H9 (cell line): ENCODE measurements around the gene TDRD1. TPM values are rescaled to one million over a fixed set of nuclear protein-coding genes. Genes with fewer than 3 reads are reported as not detected.

Experiments
- DNase-seq: peaks from one replicate; pipeline ENCODE4 v3.0.0-alpha.2; 2017
- H2AFZ ChIP-seq: one replicate; pipeline ENCODE4 v1.6.1; 2013; ENCODE audit warnings: mild to moderate bottlenecking, low read length, control low read depth, moderate library complexity
- H2AK5ac ChIP-seq: 2 replicates; pipeline ENCODE4 v1.6.1; 2013; ENCODE audit warnings: low read length, control low read depth, mixed read lengths; ENCODE audit not compliant: insufficient read length
- H2BK120ac ChIP-seq: one replicate; pipeline ENCODE4 v1.6.1; 2013; ENCODE audit warnings: low read depth, mild to moderate bottlenecking, low read length, control low read depth, inconsistent platforms; ENCODE audit not compliant: poor library complexity, severe bottlenecking
- H2BK12ac ChIP-seq: 2 replicates; pipeline ENCODE4 v1.6.1; 2013; ENCODE audit warnings: low read length, control low read depth, mixed read lengths, low read depth; ENCODE audit not compliant: insufficient read length
- H2BK15ac ChIP-seq: 2 replicates; pipeline ENCODE4 v1.6.1; 2013; ENCODE audit warnings: low read depth, low read length, control low read depth
- H2BK20ac ChIP-seq: one replicate; pipeline ENCODE4 v1.6.1; 2013; ENCODE audit warnings: low read depth, mild to moderate bottlenecking, low read length, control low read depth, inconsistent platforms; ENCODE audit not compliant: poor library complexity, severe bottlenecking
- H2BK5ac ChIP-seq: 2 replicates; pipeline ENCODE4 v1.6.1; 2013; ENCODE audit warnings: low read length, control low read depth, mixed read lengths; ENCODE audit not compliant: insufficient read length
- H3K14ac ChIP-seq: 2 replicates; pipeline ENCODE4 v1.6.1; 2013; ENCODE audit warnings: low read length, control low read depth; ENCODE audit not compliant: insufficient read depth
- H3K18ac ChIP-seq: 2 replicates; pipeline ENCODE4 v1.6.1; 2013; ENCODE audit warnings: low read depth, mild to moderate bottlenecking, mixed read lengths, low read length, control low read depth; ENCODE audit not compliant: insufficient read length
- H3K23ac ChIP-seq: 2 replicates; pipeline ENCODE4 v1.6.1; 2013; ENCODE audit warnings: low read length, control low read depth, mixed read lengths, low read depth; ENCODE audit not compliant: insufficient read length
- H3K23me2 ChIP-seq: 2 replicates; pipeline ENCODE4 v1.6.1; 2013; ENCODE audit warnings: low read depth, mild to moderate bottlenecking, mixed read lengths, low read length, control low read depth; ENCODE audit not compliant: insufficient read length, poor library complexity, severe bottlenecking
- H3K27ac ChIP-seq: 2 replicates; pipeline ENCODE4 v1.5.1; 2013; ENCODE audit warnings: low read length, control low read depth, mixed read lengths, low read depth; ENCODE audit not compliant: insufficient read length
- H3K27me3 ChIP-seq: 2 replicates; pipeline ENCODE4 v1.6.1; 2013; ENCODE audit warnings: low read length, control low read depth, inconsistent platforms; ENCODE audit not compliant: insufficient read depth
- H3K4ac ChIP-seq: 2 replicates; pipeline ENCODE4 v1.6.1; 2013; ENCODE audit warnings: low read depth, mild to moderate bottlenecking, control low read depth, inconsistent platforms, low read length, moderate library complexity
- H3K4me1 ChIP-seq: 2 replicates; pipeline ENCODE4 v1.6.1; 2013; ENCODE audit warnings: low read length, control low read depth, inconsistent platforms; ENCODE audit not compliant: insufficient read depth
- H3K4me2 ChIP-seq: 2 replicates; pipeline ENCODE4 v1.6.1; 2013; ENCODE audit warnings: low read length, control low read depth, mixed read lengths; ENCODE audit not compliant: insufficient read length, insufficient read depth
- H3K56ac ChIP-seq: 2 replicates; pipeline ENCODE4 v1.6.1; 2013; ENCODE audit warnings: low read depth, mild to moderate bottlenecking, mixed read lengths, low read length, control low read depth; ENCODE audit not compliant: insufficient read length
- H3K79me1 ChIP-seq: 2 replicates; pipeline ENCODE4 v1.6.1; 2013; ENCODE audit warnings: low read depth, mild to moderate bottlenecking, moderate library complexity, low read length, control low read depth, inconsistent platforms; ENCODE audit not compliant: insufficient read depth, poor library complexity, severe bottlenecking
- H3K79me2 ChIP-seq: 2 replicates; pipeline ENCODE4 v1.6.1; 2013; ENCODE audit warnings: low read length, control low read depth, inconsistent platforms; ENCODE audit not compliant: insufficient read depth
- H3K9ac ChIP-seq: 2 replicates; pipeline ENCODE4 v1.6.1; 2013; ENCODE audit warnings: low read length, control low read depth, mixed read lengths; ENCODE audit not compliant: insufficient read length; ENCODE audit errors: extremely low read depth
- H3K9me3 ChIP-seq: one replicate; pipeline ENCODE4 v1.6.1; 2013; ENCODE audit warnings: low read depth, low read length, inconsistent platforms; ENCODE audit not compliant: control insufficient read depth
- H3T11ph ChIP-seq: one replicate; pipeline ENCODE4 v1.6.1; 2013; ENCODE audit warnings: mild to moderate bottlenecking, low read length, control low read depth, inconsistent platforms
- H4K20me1 ChIP-seq: one replicate; pipeline ENCODE4 v1.6.1; 2013; ENCODE audit not compliant: control insufficient read depth, insufficient read length, insufficient read depth
- H4K5ac ChIP-seq: 2 replicates; pipeline ENCODE4 v1.6.1; 2013; ENCODE audit warnings: low read depth, mild to moderate bottlenecking, mixed read lengths, low read length, control low read depth; ENCODE audit not compliant: insufficient read length
- H4K8ac ChIP-seq: replicated peaks from 2 replicates; pipeline ENCODE4 v1.6.1; 2013; ENCODE audit warnings: low read length, control low read depth, mixed read lengths, low read depth; ENCODE audit not compliant: insufficient read length
- H4K91ac ChIP-seq: 2 replicates; pipeline ENCODE4 v1.6.1; 2013; ENCODE audit warnings: low read depth, mild to moderate bottlenecking, moderate library complexity, mixed read lengths, low read length, control low read depth; ENCODE audit not compliant: insufficient read length
- H3K27ac Mint-ChIP-seq, 3 experiments: 2 replicates in 2 of 3; 3 replicates in 1 of 3; pipeline ENCODE4 v1.8.0; 2020 to 2021; ENCODE audit warnings: mixed read lengths in 3 of 3, mild to moderate bottlenecking in 1 of 3, moderate library complexity in 1 of 3
- H3K27me3 Mint-ChIP-seq: 2 replicates; pipeline ENCODE4 v1.8.0; 2021; ENCODE audit warnings: low read depth, mild to moderate bottlenecking, moderate library complexity, mixed read lengths
- H3K36me3 Mint-ChIP-seq, 3 experiments: 2 replicates in 2 of 3; 3 replicates in 1 of 3; pipeline ENCODE4 v1.8.0; 2020 to 2021; ENCODE audit warnings: low read depth in 3 of 3, mixed read lengths in 3 of 3; ENCODE audit not compliant: insufficient read depth in 1 of 3
- H3K4me1 Mint-ChIP-seq, 2 experiments: 2 replicates each; pipeline ENCODE4 v1.8.0; 2020; ENCODE audit warnings: mixed read lengths in 2 of 2
- H3K4me3 Mint-ChIP-seq, 2 experiments: 2 replicates in 1 of 2; 3 replicates in 1 of 2; pipeline ENCODE4 v1.8.0; 2020 to 2021; ENCODE audit warnings: mild to moderate bottlenecking in 2 of 2, mixed read lengths in 2 of 2, moderate library complexity in 1 of 2
- H3K9me3 Mint-ChIP-seq, 2 experiments: 2 replicates in 1 of 2; 3 replicates in 1 of 2; pipeline ENCODE4 v1.8.0; 2020; ENCODE audit warnings: mild to moderate bottlenecking in 2 of 2, mixed read lengths in 2 of 2, moderate library complexity in 1 of 2
- WGBS: extraction: QIAGEN DNeasy Blood & Tissue Kit; methylation state at CpG from one replicate; pipeline ENCODE4 v1.1.7; 2013; ENCODE audit warnings: missing lambda C conversion rate, low lambda C conversion rate, mixed read lengths; ENCODE audit not compliant: insufficient read length; ENCODE audit errors: extremely low coverage; 5-methylcytosine and 5-hydroxymethylcytosine counted together
- total RNA-seq: library from RNA; stranded (reverse); gene quantifications from 2 replicates; pipeline ENCODE4 v1.2.1, GENCODE V29; 2021
- TF ChIP-seq, protein P1 (sequence below): fragments of 200-600 bp; sonication (generic); conservative IDR thresholded peaks from 3 replicates; pipeline ENCODE4 v1.8.0; 2021; ENCODE audit warnings: antibody characterized with exemption, mild to moderate bottlenecking

Gene TDRD1
- total RNA-seq, 1 experiment from 2014 or later: 0.15 TPM

- Mint-ChIP-seq H3K4me1 (no peaks in the 10 kb centered on the region), H3K27me3 (no peaks in the 10 kb centered on the region; the same call in none of the 2 replicates), H3K4me3 (no peak overlapping the region), H3K9me3 (no peaks in the 10 kb centered on the region), H3K27ac (no peak overlapping the region), H3K36me3 (no peaks in the 10 kb centered on the region)
- H3K79me1 ChIP-seq: no peaks in the 10 kb centered on the region
- no peak overlapping the region for H4K8ac ChIP-seq
- H3K9ac ChIP-seq: no peak overlapping the region
- no CpG with 5 or more reads among the region's 7 CpGs for WGBS
- H3K23ac ChIP-seq: no peak overlapping the region
- no peak overlapping the region for H3K4ac ChIP-seq
- no peak overlapping the region for H2BK20ac ChIP-seq
- no peak overlapping the region for H3K14ac ChIP-seq
- no peak for DNase-seq
- H2BK12ac ChIP-seq: no peak overlapping the region
- no peak overlapping the region for H3K27ac ChIP-seq
- no peak overlapping the region for H3K56ac ChIP-seq
- H3K79me2 ChIP-seq: no peaks in the 10 kb centered on the region
- TF ChIP-seq, protein P1, sequence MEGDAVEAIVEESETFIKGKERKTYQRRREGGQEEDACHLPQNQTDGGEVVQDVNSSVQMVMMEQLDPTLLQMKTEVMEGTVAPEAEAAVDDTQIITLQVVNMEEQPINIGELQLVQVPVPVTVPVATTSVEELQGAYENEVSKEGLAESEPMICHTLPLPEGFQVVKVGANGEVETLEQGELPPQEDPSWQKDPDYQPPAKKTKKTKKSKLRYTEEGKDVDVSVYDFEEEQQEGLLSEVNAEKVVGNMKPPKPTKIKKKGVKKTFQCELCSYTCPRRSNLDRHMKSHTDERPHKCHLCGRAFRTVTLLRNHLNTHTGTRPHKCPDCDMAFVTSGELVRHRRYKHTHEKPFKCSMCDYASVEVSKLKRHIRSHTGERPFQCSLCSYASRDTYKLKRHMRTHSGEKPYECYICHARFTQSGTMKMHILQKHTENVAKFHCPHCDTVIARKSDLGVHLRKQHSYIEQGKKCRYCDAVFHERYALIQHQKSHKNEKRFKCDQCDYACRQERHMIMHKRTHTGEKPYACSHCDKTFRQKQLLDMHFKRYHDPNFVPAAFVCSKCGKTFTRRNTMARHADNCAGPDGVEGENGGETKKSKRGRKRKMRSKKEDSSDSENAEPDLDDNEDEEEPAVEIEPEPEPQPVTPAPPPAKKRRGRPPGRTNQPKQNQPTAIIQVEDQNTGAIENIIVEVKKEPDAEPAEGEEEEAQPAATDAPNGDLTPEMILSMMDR: no peak
- no peak overlapping the region for H3K4me2 ChIP-seq
- no peaks in the 10 kb centered on the region for H3K4me1 ChIP-seq
- no peak overlapping the region for H2BK5ac ChIP-seq
- H2AFZ ChIP-seq: no peak overlapping the region
- no peak overlapping the region for H2AK5ac ChIP-seq
- H3K18ac ChIP-seq: no peak overlapping the region
- H4K5ac ChIP-seq: no peak overlapping the region
- H3T11ph ChIP-seq: no peak overlapping the region
- no peak overlapping the region for H2BK15ac ChIP-seq
- no peaks in the 10 kb centered on the region for H3K27me3 ChIP-seq
- no peaks in the 10 kb centered on the region for H3K23me2 ChIP-seq
- H4K91ac ChIP-seq: no peak overlapping the region
- H4K20me1 ChIP-seq: no peaks in the 10 kb centered on the region
- H2BK120ac ChIP-seq: no peak overlapping the region
- no peaks in the 10 kb centered on the region for H3K9me3 ChIP-seq
Measured at GRCh38 chr10:114281006-114281405, 101.9 kb downstream of the TDRD1 start.
